ENCODE data around the gene SCYGR5.

DNA sequence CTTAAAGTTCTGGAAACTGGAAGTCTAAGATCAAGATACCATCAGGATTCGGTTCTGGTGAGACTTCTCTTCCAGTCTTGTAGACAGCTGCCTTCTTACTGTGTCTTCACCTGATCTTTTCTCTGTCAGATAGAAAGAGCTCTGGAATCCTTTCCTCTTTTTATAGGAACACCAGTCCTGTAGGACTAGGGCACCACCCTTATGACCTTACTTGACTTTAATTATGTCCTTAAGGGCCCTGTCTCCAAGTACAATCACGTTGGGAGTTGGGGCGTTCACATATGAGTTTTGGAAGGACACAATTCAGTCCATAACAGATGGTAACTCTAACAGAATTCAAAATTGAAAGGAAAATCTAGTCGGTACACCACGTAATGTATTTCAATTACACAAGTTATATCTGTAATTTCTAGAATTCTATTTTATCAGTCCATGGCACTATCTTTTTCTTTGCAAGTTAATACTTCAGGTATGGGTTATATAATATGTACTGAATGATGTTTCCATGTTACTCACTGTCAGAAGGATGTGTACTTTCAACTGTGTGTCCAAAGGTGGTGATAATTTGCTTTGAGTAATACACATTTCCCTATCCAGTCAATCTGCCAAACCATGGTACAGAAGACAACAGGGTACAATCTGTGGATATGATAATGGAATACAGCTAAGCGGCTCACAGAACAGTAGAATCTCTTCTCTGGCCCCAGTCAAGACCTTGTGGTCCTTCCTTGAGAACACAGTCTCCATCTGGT is 1.2 kb upstream of the SCYGR5 start:
- TF ChIP-seq, protein P1, sequence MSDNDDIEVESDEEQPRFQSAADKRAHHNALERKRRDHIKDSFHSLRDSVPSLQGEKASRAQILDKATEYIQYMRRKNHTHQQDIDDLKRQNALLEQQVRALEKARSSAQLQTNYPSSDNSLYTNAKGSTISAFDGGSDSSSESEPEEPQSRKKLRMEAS (IDR thresholded peaks at IDR 0.05): no peak
- TF ChIP-seq TEAD4 (IDR thresholded peaks at IDR 0.05) (no peak), CREB1 (IDR thresholded peaks at IDR 0.05; ENCODE audit: low read depth) (no peak)
